ENCODE measurements around the gene COQ10A. TPM values are rescaled to one million over a fixed set of nuclear protein-coding genes. Genes with fewer than 3 reads are reported as not detected.

The COQ10A gene
- total RNA-seq, 2 donors from 2014 or later: 20.5 to 23.2 TPM

DNA sequence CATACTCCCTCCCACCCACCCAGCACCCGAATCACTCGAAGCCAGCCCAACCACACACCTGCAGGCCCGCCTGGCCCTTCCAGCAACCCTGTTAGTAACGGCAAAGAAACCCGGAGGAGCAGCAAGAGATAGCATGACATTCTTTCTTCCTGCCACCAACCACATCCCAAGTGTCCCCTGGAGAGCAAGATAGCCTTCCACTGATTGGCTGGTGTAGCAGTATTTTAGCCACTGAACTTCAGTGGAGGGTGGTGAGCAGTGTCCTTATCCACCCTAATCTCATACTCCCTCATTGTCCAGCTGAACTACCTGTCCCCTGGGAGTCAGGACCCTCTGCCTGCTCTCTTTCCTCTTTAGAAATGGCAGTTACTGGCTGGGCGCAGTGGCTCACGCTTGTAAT lies 37.7 kb upstream of the COQ10A start:
- Mint-ChIP-seq H3K27me3 (ENCODE audit: insufficient read depth) (peaks cover 4% of the 10 kb centered on the region), H3K9me3 (no peaks in the 10 kb centered on the region), H3K27ac (no peak overlapping the region), H3K36me3 (ENCODE audit: low read depth) (peaks cover 5% of the 10 kb centered on the region), H3K4me1 (peaks cover 9% of the 10 kb centered on the region), H3K4me3 (no peak overlapping the region)
- no peak overlapping the region for H3K4me3 ChIP-seq (ENCODE audit: low read length)
- no peak overlapping the region for H3K27ac ChIP-seq (ENCODE audit: low read depth, low read length)
- H3K36me3 ChIP-seq (ENCODE audit: control insufficient read depth, insufficient read depth, low read length): peaks cover 3% of the 10 kb centered on the region
- WGBS, 2 experiments (ENCODE audit: insufficient coverage in 1 of 2, insufficient read length in 1 of 2): 83 to 93% methylated on average over 5 to 7 of the region's 7 CpGs
- H3K9ac ChIP-seq (ENCODE audit: extremely low read depth, low read length, poor library complexity, severe bottlenecking): no peak overlapping the region
- H3K4me1 ChIP-seq (ENCODE audit: control insufficient read depth, insufficient read depth, low read length): no peaks in the 10 kb centered on the region
- TF ChIP-seq, protein P1, sequence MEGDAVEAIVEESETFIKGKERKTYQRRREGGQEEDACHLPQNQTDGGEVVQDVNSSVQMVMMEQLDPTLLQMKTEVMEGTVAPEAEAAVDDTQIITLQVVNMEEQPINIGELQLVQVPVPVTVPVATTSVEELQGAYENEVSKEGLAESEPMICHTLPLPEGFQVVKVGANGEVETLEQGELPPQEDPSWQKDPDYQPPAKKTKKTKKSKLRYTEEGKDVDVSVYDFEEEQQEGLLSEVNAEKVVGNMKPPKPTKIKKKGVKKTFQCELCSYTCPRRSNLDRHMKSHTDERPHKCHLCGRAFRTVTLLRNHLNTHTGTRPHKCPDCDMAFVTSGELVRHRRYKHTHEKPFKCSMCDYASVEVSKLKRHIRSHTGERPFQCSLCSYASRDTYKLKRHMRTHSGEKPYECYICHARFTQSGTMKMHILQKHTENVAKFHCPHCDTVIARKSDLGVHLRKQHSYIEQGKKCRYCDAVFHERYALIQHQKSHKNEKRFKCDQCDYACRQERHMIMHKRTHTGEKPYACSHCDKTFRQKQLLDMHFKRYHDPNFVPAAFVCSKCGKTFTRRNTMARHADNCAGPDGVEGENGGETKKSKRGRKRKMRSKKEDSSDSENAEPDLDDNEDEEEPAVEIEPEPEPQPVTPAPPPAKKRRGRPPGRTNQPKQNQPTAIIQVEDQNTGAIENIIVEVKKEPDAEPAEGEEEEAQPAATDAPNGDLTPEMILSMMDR (conservative IDR thresholded peaks at IDR 0.05): no peak
- no peaks in the 10 kb centered on the region for H3K9me3 ChIP-seq (ENCODE audit: control insufficient read depth, low read length)
- DNase-seq: peak; percentile 52
- H3K27me3 ChIP-seq (ENCODE audit: control insufficient read depth, insufficient read depth, low read length, poor library complexity, severe bottlenecking): no peaks in the 10 kb centered on the region

DNA sequence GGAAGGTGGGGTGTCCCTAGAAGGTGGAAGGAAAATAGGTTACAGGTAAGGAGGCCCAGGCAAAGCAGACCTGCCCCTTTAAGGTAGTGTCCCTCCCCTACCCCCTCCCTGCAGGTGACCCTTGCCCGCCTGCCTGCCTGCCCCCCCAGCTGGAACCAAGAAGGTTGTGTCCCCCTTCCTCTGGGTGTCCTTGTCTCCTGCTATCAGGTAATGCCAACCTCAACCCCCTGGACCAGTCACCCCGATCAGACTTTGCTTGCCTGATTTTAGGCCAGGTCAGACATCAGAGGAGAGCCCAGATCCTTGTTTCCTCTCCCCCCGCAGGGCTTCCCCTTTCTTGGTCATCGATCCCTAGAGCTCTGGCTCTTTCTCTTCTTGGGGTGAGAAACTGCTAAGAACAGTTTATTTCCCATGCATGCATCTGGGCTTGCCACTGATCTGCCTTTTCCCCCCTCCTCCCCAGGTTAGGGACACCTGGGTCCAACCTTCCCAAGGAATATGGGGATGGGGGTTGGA lies 36.8 kb upstream of the COQ10A start, which contains the start of gene SLC39A5:
TSS of gene SLC39A5 (plus strand) at position 136 of the 516 bp plus-strand sequence. CDS start 1,224 bp downstream, outside the sequence.
- H3K4me1 ChIP-seq (ENCODE audit: control insufficient read depth, insufficient read depth, low read length): no peaks in the 10 kb centered on the region
- peaks cover 5% of the 10 kb centered on the region for H3K36me3 Mint-ChIP-seq (ENCODE audit: low read depth)
- H3K27me3 Mint-ChIP-seq (ENCODE audit: insufficient read depth): peaks cover 7% of the 10 kb centered on the region
- no peak for DNase-seq
- no peaks in the 10 kb centered on the region for H3K9me3 ChIP-seq (ENCODE audit: control insufficient read depth, low read length)
- no peaks in the 10 kb centered on the region for H3K9me3 Mint-ChIP-seq
- H3K4me3 ChIP-seq (ENCODE audit: low read length): no peak within 1 kb of the TSS
- WGBS, 2 experiments (ENCODE audit: insufficient coverage in 1 of 2, insufficient read length in 1 of 2): 92 to 100% methylated on average over 1 to 4 of the region's 4 CpGs
- TF ChIP-seq, protein P1 (conservative IDR thresholded peaks at IDR 0.05): no peak
- no peak within 1 kb of the TSS for H3K4me3 Mint-ChIP-seq
- no peaks in the 10 kb centered on the region for H3K27me3 ChIP-seq (ENCODE audit: control insufficient read depth, insufficient read depth, low read length, poor library complexity, severe bottlenecking)
- H3K36me3 ChIP-seq (ENCODE audit: control insufficient read depth, insufficient read depth, low read length): peaks cover 3% of the 10 kb centered on the region
- no peak within 1 kb of the TSS for H3K27ac Mint-ChIP-seq
- H3K27ac ChIP-seq (ENCODE audit: low read depth, low read length): no peak within 1 kb of the TSS
- no peak within 1 kb of the TSS for H3K9ac ChIP-seq (ENCODE audit: extremely low read depth, low read length, poor library complexity, severe bottlenecking)
- H3K4me1 Mint-ChIP-seq: peaks cover 2% of the 10 kb centered on the region

DNA sequence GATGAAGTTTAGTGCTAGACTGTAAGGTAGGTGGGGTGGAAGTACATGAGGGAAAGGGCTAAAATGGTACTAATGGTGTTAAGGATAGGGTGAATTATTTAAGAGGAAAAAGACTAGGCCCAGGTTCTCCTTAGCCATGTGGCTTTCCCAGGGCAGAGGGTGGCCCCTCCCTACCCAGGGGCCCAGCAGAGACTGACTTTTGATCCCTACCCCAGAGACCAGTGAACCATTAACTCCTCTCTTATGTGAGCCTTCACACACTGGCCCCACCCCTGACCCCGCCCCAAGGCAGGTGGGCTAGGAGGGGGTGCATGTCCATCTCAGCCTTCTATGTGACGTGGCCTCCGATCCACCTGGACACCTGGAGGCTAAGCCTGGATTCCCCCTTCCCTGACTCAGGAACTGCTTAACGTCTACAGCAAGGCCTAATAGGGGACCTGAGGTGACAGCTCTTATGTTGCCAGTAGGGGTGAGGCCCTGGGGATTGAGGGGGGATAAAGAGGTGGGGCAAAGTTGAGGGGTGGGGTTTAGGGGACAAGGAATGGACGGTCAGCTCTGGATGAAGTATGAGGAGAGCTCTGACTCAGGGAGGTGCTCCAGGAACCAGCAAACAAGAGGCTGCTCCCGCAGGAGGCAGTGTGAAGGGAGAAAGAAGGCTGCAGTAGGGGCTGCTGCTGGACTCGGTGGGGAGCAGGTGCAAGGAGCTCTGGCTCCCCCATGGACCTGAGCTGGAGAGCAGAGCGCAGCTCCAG lies 36.1 kb upstream of the COQ10A start:
- no peaks in the 10 kb centered on the region for H3K9me3 Mint-ChIP-seq
- Histone ChIP-seq H3K4me3 (ENCODE audit: low read length) (no peak overlapping the region), H3K9me3 (ENCODE audit: control insufficient read depth, low read length) (no peaks in the 10 kb centered on the region), H3K9ac (ENCODE audit: extremely low read depth, low read length, poor library complexity, severe bottlenecking) (no peak overlapping the region), H3K27ac (ENCODE audit: low read depth, low read length) (no peak overlapping the region), H3K27me3 (ENCODE audit: control insufficient read depth, insufficient read depth, low read length, poor library complexity, severe bottlenecking) (no peaks in the 10 kb centered on the region), H3K4me1 (ENCODE audit: control insufficient read depth, insufficient read depth, low read length) (no peaks in the 10 kb centered on the region), H3K36me3 (ENCODE audit: control insufficient read depth, insufficient read depth, low read length) (peaks cover 3% of the 10 kb centered on the region)
- peaks cover 8% of the 10 kb centered on the region for H3K27me3 Mint-ChIP-seq (ENCODE audit: insufficient read depth)
- peaks cover 5% of the 10 kb centered on the region for H3K36me3 Mint-ChIP-seq (ENCODE audit: low read depth)
- no peak for DNase-seq
- TF ChIP-seq, protein P1 (conservative IDR thresholded peaks at IDR 0.05): no peak
- no peak overlapping the region for H3K27ac Mint-ChIP-seq
- H3K4me1 Mint-ChIP-seq: no peaks in the 10 kb centered on the region
- no peak overlapping the region for H3K4me3 Mint-ChIP-seq
- 81 to 87% methylated on average over 5 to 8 of the region's 8 CpGs for whole genome bisulfite sequencing, 2 experiments (ENCODE audit: insufficient coverage in 1 of 2, insufficient read length in 1 of 2)
